Putamen (tissue), 1 donor: ENCODE results near the gene C1orf105.
"Not testable (repeated sequence)": the region's sequence is repeated elsewhere in the genome, so short reads cannot be mapped to it uniquely, and the experiment has no call there.

ENCODE experiments used
- DNase-seq: peaks from one replicate; pipeline ENCODE4 v3.0.0-alpha.2; 2016; ENCODE audit warnings: low spot score

C1orf105 gene

GRCh38 chr1:172429331-172430127, 9.0 kb downstream of the C1orf105 start:
- peak; percentile 46 for DNase-seq

- DNase-seq: no peak
Measured at GRCh38 chr1:172430128-172430454, 9.6 kb downstream of the C1orf105 start.

- DNase-seq: no peak
Measured at GRCh38 chr1:172431204-172431603, 10.7 kb downstream of the C1orf105 start.

- DNase-seq: no peak
Measured at GRCh38 chr1:172431721-172432192, 11.3 kb downstream of the C1orf105 start.

GRCh38 chr1:172437183-172437582, 16.7 kb downstream of the C1orf105 start:
- DNase-seq: not testable (repeated sequence)

DNA sequence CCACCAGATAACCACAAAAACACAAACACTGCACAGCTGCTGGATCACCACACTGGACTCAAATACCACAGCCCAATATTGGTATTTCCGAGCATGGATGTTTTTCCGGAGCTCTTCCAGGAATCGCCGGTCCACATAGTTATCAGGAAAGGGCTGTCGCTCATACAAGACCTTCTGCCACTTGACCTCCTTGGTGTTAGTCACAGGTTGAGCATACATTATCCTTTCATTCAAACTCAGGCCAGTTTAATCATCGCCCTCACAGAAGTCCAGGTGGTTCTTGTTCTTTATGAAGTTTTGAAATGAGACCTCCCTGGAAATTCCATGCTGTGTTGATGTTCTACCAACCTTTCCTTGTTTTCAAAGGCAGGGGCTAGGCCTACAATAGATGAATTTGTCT, 21.9 kb downstream of the C1orf105 start:
- no peak for DNase-seq

GRCh38 chr1:172442843-172443565, 22.5 kb downstream of the C1orf105 start:
- DNase-seq: no peak

DNA sequence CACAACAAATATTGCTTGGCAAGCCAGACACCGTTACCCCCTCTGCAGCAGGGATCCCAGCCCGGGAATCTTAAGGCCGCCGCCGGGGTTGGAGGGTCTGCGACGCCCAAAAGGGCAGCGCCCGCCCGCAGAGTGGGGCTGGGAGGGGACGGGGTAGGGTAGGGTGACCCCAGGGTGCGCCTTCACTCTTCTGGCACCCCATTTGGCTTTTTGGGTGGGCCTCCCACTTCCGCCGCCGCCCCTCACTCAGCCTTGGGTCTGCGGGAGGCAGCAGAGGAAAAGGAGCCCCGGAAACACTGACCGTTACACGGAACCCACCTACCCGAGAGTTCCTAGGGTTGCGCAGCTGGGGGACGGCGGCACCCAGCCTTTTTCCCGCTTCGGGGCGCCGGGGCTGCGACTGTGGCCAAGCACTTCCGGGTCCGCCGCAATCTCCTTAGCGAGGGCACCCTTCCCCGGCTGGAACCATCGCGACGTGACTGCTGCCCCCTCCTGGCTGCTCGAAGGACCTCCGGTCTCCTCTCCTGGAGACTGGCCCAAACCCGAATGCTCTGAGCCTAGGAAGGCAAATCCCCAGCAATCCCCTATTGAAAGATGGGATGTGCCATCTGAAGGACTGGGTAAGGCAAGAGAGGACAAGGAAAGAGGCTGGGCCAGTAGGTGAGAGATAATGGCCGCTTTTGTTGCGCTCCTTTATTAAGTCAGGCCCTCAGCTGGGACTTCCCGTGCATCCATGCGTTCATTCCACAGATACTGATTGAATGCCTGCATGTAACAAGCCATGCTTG, 23.4 kb downstream of the C1orf105 start, which contains the start of gene PIGC:
Gene PIGC (minus strand): TSS at position 404 of the 788 bp plus-strand sequence. CDS start 1,447 bp downstream, outside the sequence.
- peak; percentile 88 for DNase-seq

DNA sequence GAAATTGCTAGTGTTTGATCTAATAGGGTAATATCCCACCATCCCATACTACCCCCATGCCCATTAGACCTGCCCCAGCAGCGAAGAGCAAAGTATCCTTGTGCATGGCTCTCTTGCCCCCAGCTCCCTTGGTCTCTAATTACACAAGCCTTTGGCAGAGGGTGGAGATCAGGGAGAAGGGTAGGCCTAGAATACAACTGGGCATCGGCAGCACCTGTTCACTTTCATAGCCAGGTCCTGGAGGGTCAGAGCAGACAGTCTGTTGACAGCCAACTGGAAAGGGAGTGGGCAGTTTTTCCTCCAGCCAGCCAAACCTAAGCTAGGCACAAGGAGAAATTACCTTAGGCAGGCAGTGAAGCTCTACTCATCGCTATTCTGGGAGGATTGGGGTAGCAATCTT, 26.1 kb downstream of the C1orf105 start:
- DNase-seq: no peak

- no peak for DNase-seq
Measured at GRCh38 chr1:172447641-172448040, 27.2 kb downstream of the C1orf105 start.

DNA sequence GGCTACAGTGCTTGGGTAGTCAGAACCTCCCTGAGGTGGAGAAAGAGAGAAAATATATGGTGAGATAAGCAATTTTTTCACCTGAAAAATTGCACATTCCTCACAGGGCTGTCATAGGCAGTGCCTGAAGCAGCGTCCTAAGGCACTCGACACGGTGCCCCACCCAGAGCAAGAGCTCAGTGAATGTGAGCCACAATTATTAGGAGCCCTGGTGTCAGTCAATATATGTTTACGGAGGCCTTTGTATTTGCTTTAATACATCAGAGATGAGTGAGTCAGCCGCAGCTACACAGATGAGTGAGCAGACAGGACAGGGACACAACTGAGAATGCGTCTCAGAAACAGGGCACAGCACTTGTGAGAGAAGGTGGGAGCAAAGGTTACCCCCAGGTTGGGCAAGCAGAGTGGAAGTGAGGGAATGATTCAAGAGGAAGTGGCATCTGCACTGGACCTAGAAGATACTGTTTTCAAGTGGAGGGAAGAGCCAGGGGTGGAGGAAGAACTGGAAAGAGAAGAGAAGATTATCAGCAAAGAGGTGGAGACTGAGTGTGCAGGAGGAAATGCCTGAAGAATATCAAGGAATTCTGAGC, 28.6 kb downstream of the C1orf105 start:
- no peak for DNase-seq

DNA sequence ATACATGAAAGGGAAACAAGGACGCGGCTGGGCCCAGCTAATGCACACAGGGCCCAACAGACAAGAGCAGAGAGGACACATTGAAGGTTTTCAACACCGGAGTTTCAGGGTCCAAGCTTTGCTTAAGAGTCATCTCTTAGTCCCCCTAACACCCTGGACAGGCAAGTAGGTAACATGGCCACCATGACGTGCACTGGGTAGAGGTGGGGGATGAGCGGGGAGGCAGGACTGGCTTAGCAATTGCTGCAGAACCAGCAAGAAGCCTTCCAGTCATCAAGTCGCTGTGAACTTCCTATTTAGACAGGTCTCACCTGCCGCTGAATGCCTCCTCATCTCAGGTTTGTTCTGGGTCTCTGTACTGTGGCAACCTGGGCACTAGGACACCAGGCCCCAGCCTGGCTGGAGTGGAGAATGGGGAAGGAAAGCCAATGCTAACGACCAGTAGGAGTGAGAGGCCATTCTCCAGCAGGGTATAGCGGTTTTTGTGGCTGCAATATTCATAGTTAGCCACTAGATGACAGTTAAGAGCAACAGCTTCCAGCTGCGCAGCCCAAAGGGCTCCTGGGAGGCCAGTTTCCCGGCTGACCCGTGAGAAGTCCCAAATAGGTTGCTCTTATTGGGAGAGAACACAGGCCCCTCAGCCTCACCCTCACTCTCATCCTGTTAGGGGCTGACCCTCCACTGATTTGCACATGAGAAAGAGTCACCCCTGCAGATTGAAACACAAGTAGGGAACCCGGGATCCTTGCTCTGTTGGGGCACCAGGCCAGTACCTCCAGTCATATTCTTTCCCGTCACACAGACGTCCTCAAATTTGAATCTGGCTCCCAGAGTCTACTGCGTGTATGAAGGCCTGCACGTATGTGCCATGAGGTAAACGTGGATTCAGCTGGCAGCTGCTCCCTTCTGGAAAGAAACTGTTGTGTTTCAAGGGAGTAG, 29.4 kb downstream of the C1orf105 start:
- DNase-seq: peak; percentile 21

GRCh38 chr1:172450524-172450885, 30.0 kb downstream of the C1orf105 start:
- DNase-seq: no peak

DNA sequence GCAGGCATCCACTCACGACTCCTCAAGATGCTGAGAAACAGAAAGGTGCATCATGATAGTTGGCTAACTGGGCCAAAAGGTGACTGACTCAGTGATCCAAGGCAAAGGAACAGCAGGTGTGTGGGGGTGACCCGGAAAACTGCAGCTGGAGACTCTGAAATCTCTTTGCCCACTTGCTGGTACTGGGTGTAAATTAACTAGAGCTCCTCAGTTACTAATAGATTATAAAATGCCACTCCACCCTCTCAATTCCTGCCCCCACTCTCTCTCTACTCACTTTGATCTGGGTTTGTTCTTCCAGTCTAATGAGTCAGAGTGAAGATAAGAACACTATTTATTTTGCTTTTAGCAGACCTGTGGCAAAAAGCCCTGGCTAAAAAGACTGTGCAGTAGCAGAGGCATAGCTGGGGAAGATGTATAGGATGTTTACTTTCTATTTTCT, 30.5 kb downstream of the C1orf105 start:
- DNase-seq: peak; percentile 34

GRCh38 chr1:172452536-172453152, 32.2 kb downstream of the C1orf105 start:
- DNase-seq: no peak

- DNase-seq: no peak
Measured at GRCh38 chr1:172453153-172453545, 32.7 kb downstream of the C1orf105 start.

DNA sequence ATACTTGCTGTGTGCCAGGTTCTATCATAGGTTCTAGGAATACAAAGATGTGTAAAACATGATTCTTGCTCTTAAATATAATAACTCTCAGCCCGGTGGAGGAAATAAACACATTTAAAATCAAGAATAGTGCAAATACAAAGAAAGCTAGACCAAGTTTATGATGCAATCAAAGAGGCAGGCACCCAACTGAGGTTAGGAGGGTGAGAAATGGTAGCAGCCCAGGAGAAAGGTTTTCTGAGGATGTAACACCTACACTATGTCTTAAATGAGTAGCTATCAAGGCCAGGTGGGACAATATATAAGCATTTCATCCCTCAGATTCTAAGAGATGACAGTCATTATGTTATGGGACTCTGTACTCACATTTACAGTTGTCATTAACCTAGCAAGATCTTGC, 33.1 kb downstream of the C1orf105 start:
- DNase-seq: no peak

- DNase-seq: no peak
Measured at GRCh38 chr1:172455451-172455850, 35.0 kb downstream of the C1orf105 start.

DNA sequence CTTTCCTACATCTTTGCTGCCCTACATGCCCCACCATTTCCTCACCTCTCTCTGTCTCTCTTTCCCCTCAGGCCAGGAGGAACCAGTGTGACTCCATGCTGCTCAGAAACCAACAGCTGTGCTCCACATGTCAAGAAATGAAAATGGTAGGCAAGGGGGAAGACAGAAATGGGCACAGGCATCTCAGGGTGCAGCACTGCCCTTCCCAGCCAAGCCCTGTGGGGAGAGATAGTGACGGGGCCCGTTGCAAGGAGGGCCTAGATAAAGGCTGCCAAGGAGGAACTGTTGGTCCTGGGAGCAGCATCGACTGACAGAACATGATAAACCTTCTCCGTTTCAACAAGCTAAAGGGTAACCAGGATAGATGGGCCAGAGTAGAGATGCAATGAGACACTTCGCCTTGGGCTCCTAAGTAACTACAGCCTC, 35.9 kb downstream of the C1orf105 start:
- no peak for DNase-seq

- DNase-seq: no peak
Measured at GRCh38 chr1:172457479-172458130, 37.1 kb downstream of the C1orf105 start.
